ENCODE measurements around the gene CTIF. TPM values are rescaled to one million over a fixed set of nuclear protein-coding genes. Genes with fewer than 3 reads are reported as not detected.

Gene CTIF
- total RNA-seq, 1 donor from 2014 or later = 51.5 TPM

GRCh38 chr18:48888773-48889080 lies 349.9 kb downstream of the CTIF start:
- TF ChIP-seq, protein P1, sequence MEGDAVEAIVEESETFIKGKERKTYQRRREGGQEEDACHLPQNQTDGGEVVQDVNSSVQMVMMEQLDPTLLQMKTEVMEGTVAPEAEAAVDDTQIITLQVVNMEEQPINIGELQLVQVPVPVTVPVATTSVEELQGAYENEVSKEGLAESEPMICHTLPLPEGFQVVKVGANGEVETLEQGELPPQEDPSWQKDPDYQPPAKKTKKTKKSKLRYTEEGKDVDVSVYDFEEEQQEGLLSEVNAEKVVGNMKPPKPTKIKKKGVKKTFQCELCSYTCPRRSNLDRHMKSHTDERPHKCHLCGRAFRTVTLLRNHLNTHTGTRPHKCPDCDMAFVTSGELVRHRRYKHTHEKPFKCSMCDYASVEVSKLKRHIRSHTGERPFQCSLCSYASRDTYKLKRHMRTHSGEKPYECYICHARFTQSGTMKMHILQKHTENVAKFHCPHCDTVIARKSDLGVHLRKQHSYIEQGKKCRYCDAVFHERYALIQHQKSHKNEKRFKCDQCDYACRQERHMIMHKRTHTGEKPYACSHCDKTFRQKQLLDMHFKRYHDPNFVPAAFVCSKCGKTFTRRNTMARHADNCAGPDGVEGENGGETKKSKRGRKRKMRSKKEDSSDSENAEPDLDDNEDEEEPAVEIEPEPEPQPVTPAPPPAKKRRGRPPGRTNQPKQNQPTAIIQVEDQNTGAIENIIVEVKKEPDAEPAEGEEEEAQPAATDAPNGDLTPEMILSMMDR (IDR thresholded peaks at IDR 0.05; ENCODE audit: unreplicated experiment) = no peak
- H3K9me3 Mint-ChIP-seq (ENCODE audit: unreplicated experiment) = no peaks in the 10 kb centered on the region
- H3K27ac Mint-ChIP-seq (ENCODE audit: unreplicated experiment) = no peak overlapping the region
- H3K36me3 Mint-ChIP-seq (ENCODE audit: low read depth, unreplicated experiment) = no peaks in the 10 kb centered on the region
- DNase-seq (ENCODE audit: low spot score) = no peak
- no peak overlapping the region for H3K4me3 Mint-ChIP-seq (ENCODE audit: unreplicated experiment)
- H3K27me3 Mint-ChIP-seq (ENCODE audit: unreplicated experiment) = peaks cover 9% of the 10 kb centered on the region
- peaks cover 33% of the 10 kb centered on the region for H3K4me1 Mint-ChIP-seq (ENCODE audit: unreplicated experiment)

- no peaks in the 10 kb centered on the region for H3K9me3 Mint-ChIP-seq (ENCODE audit: unreplicated experiment)
- H3K4me3 Mint-ChIP-seq (ENCODE audit: unreplicated experiment) = no peak overlapping the region
- no peak for DNase-seq (ENCODE audit: low spot score)
- no peak overlapping the region for H3K27ac Mint-ChIP-seq (ENCODE audit: unreplicated experiment)
- H3K27me3 Mint-ChIP-seq (ENCODE audit: unreplicated experiment) = peaks cover 9% of the 10 kb centered on the region
- TF ChIP-seq, protein P1 (IDR thresholded peaks at IDR 0.05; ENCODE audit: unreplicated experiment) = no peak
- no peaks in the 10 kb centered on the region for H3K36me3 Mint-ChIP-seq (ENCODE audit: low read depth, unreplicated experiment)
- peaks cover 28% of the 10 kb centered on the region for H3K4me1 Mint-ChIP-seq (ENCODE audit: unreplicated experiment)
Measured at GRCh38 chr18:48889115-48889941, 350.5 kb downstream of the CTIF start.

GRCh38 chr18:48889981-48890762 lies 351.3 kb downstream of the CTIF start:
- H3K36me3 Mint-ChIP-seq (ENCODE audit: low read depth, unreplicated experiment) = no peaks in the 10 kb centered on the region
- no peaks in the 10 kb centered on the region for H3K9me3 Mint-ChIP-seq (ENCODE audit: unreplicated experiment)
- no peak overlapping the region for H3K4me3 Mint-ChIP-seq (ENCODE audit: unreplicated experiment)
- peak overlapping the region; percentile 24 for H3K27ac Mint-ChIP-seq (ENCODE audit: unreplicated experiment)
- no peak for DNase-seq (ENCODE audit: low spot score)
- peaks cover 23% of the 10 kb centered on the region for H3K4me1 Mint-ChIP-seq (ENCODE audit: unreplicated experiment)
- TF ChIP-seq, protein P1 (IDR thresholded peaks at IDR 0.05; ENCODE audit: unreplicated experiment) = no peak
- peaks cover 4% of the 10 kb centered on the region for H3K27me3 Mint-ChIP-seq (ENCODE audit: unreplicated experiment)

GRCh38 chr18:48891721-48892120 lies 352.9 kb downstream of the CTIF start:
- no peak for DNase-seq (ENCODE audit: low spot score)
- TF ChIP-seq, protein P1 (IDR thresholded peaks at IDR 0.05; ENCODE audit: unreplicated experiment) = no peak
- Mint-ChIP-seq H3K9me3 (ENCODE audit: unreplicated experiment) (no peaks in the 10 kb centered on the region), H3K4me3 (ENCODE audit: unreplicated experiment) (no peak overlapping the region), H3K27me3 (ENCODE audit: unreplicated experiment) (peaks cover 4% of the 10 kb centered on the region), H3K36me3 (ENCODE audit: low read depth, unreplicated experiment) (no peaks in the 10 kb centered on the region), H3K27ac (ENCODE audit: unreplicated experiment) (no peak overlapping the region), H3K4me1 (ENCODE audit: unreplicated experiment) (peaks cover 21% of the 10 kb centered on the region)
